HG02943 (cell line): ENCODE results near the gene MAPKAPK3.
"Not testable (repeated sequence)": the region's sequence is repeated elsewhere in the genome, so short reads cannot be mapped to it uniquely, and the experiment has no call there.

ENCODE experiments used
- ATAC-seq: cut with Tn5 transposase; IDR thresholded peaks from one replicate; pipeline ENCODE4 v1.9.1; 2021; ENCODE audit warnings: mild to moderate bottlenecking, low read depth, moderate library complexity; ENCODE audit not compliant: unreplicated experiment

The MAPKAPK3 gene

GRCh38 chr3:50675179-50676030 is 58.5 kb downstream of the MAPKAPK3 start:
- no peak for ATAC-seq

DNA sequence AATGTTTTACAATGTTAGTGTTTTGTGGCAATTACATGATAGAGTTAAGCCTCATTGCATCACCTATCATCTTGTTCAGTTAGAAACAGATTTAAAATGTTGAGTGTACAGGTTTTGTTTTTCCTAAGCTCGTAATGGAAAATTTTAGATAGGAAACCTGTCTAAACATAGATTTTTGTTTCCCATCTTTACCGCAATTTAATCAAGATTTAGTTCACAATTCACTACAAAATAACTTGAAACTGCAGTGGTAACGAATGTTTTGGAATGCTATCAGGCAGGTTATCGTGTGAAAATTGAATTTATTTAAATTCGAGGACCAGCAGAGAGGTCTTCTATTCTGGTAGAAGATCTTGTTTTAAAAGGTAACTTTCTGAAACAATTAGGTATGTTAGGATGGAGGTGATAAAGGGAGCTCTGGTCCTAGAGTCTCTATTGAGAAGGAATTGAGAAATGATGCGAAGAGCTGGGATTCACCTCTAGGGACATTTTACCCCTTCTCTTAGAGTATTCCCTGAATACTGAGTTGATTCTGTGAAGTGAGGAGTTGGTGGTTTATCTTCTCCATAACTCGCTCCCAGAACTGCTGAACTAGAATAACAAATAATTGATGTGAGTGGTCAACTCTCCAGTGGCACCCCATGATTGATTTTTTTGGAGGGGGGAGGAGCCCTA is 59.2 kb downstream of the MAPKAPK3 start:
- no peak for ATAC-seq

DNA sequence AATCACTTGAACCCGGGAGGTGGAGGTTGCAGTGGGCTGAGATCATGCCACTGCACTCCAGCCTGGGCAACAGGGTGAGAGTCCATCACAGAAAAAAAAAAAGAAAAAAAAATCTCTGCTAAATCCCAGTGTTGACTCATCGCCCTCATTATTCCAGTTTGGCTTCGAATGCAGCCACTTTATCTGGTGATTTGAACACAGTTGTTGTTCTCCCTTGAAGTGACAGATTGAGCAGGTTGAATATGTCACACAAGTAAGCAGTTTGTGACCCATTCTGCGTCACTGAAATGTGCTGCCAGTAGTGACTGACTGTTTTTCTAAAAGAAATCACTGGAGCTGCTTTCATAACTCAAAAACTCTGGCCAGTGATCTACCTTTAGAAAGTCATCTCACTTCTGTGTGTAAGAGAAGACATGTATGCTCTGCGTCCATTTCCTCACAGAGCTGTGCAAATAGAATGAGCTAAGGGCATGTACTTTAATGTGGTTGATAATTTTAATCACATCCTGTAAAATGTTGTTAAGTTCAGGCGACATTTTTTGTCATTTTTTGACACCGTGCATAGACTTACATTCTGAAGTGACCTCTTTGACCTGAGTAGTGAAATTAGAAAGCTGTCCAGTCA is 70.3 kb downstream of the MAPKAPK3 start:
- no peak for ATAC-seq

- no peak for ATAC-seq
Measured at GRCh38 chr3:50687916-50688315, 71.0 kb downstream of the MAPKAPK3 start.

GRCh38 chr3:50688602-50689001 is 71.7 kb downstream of the MAPKAPK3 start:
- not testable (repeated sequence) for ATAC-seq

DNA sequence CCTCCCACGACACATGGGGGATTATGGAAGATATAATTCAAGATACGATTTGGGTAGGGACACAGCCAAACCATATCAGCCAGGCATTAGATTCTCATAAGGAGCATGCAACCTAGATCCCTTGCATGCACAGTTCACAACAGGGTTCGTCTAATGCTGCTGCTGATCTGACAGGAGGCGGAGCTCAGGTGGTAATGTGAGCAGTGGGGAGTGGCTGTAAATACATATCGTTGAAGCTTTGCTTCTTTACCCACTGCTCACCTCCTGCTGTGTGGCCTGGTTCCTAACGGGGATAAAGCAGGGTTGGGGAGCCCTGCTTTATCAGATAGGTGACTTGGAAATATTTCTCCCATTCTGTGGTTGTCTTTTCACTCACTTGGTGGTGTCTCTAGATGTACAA is 72.6 kb downstream of the MAPKAPK3 start:
- no peak for ATAC-seq

DNA sequence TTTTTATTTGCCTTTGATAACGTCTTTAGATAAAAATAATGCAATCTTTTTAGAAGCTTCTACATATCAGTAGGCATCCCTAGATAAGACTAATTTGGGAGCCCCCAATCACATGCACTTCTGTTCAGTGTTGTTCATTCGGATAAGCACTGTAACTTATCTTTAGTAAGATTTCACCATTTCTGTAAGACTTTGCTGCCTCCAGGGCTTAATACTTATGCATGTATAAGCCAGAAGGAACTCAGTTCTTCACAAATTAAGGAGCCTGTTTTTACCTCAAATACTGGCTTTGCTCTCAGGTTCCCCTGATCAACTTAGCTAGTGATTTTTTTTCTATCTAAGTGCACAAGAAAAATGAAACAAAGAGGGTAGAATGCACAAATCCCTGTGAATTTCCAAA is 78.1 kb downstream of the MAPKAPK3 start:
- no peak for ATAC-seq

GRCh38 chr3:50696276-50696675 is 79.3 kb downstream of the MAPKAPK3 start:
- ATAC-seq, result no peak

- ATAC-seq, result no peak
Measured at GRCh38 chr3:50698269-50698668, 81.3 kb downstream of the MAPKAPK3 start.
